Epithelial cell of esophagus (primary cell): ENCODE measurements around the gene MROH8.
A peak's percentile ranks its signal among the peaks of the same experiment; 100 is the strongest.

Experiments
- DNase-seq: peaks from one replicate; pipeline ENCODE4 v3.0.0; 2010; ENCODE audit warnings: low read depth
- H3K4me3 ChIP-seq: 2 replicates; pipeline ENCODE4 v1.5.1; 2011; ENCODE audit warnings: mild to moderate bottlenecking, low read length, control low read depth
- CTCF ChIP-seq: IDR thresholded peaks from 2 replicates; pipeline ENCODE4 v1.5.1; 2011; ENCODE audit warnings: low read depth, mild to moderate bottlenecking, low read length, control low read depth, inconsistent platforms; ENCODE audit not compliant: insufficient read depth; ENCODE audit errors: missing control alignments

MROH8 gene

GRCh38 chr20:37192137-37192854 lies 12.9 kb upstream of the MROH8 start:
- H3K4me3 ChIP-seq: no peak overlapping the region
- peak; percentile 96 for TF ChIP-seq CTCF
- DNase-seq: peak; percentile 79

DNA sequence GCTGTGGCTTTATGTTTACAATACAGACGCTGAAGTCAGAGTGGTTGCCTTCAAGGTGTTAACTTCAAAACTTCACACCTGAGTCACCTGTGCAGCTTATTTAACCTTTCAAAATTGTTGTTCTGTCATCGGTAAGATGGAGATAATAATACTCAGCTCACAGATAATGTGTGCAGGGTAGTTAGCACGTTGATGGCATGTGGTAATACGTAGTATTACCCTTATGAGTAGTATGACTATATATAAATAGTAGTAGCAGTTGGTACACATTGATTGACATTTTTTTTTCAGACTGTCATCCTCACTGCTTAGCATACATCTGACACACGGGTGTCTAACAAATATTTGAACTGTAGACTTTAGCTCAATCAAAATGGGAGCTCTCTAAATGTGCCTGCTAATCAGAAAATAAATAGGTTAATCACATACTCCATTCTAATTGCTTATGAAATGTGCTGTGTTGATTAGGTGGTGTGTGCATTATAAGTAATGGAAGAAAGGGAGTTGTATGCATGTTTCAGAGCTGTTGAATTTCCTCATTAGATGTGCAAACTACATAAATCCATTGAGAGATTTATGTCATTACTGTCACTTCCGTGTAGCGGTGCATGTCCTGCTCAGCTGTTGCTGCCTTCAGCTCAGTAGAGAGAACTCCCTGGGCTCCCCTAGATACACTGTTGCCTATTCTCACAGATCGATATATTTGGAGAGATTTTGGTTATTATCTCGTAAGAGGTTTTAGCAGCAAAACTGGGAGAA lies 11.2 kb upstream of the MROH8 start:
- DNase-seq: no peak
- no peak for TF ChIP-seq CTCF
- H3K4me3 ChIP-seq: no peak overlapping the region

- no peak for TF ChIP-seq CTCF
- H3K4me3 ChIP-seq: no peak overlapping the region
- DNase-seq: no peak
These were observed 10.2 kb upstream of the MROH8 start for GRCh38 chr20:37189416-37190016.

- no peak overlapping the region for H3K4me3 ChIP-seq
- no peak for TF ChIP-seq CTCF
- no peak for DNase-seq
These were observed 9.4 kb upstream of the MROH8 start for GRCh38 chr20:37188787-37189186.

DNA sequence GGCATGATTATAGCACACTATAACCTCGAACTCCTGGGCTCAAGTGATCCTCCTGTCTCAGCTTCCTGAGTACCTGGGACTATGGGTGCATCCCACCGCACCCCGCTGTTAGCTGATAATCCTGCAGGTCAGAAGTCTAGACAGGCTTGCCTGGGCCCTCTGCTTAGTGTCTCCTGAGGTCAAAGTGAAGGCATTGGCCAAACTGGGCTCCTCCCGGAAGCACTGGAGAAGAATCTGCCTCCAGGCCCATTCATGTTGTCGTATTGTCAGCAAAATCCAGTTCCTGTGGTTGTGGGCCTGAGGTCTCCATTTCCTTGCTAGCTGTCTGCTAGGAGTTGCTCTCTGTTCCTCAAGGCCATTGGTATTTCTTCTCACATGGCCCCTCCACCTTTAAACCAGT lies 6.3 kb upstream of the MROH8 start:
- no peak for TF ChIP-seq CTCF
- DNase-seq: no peak
- H3K4me3 ChIP-seq: no peak overlapping the region

DNA sequence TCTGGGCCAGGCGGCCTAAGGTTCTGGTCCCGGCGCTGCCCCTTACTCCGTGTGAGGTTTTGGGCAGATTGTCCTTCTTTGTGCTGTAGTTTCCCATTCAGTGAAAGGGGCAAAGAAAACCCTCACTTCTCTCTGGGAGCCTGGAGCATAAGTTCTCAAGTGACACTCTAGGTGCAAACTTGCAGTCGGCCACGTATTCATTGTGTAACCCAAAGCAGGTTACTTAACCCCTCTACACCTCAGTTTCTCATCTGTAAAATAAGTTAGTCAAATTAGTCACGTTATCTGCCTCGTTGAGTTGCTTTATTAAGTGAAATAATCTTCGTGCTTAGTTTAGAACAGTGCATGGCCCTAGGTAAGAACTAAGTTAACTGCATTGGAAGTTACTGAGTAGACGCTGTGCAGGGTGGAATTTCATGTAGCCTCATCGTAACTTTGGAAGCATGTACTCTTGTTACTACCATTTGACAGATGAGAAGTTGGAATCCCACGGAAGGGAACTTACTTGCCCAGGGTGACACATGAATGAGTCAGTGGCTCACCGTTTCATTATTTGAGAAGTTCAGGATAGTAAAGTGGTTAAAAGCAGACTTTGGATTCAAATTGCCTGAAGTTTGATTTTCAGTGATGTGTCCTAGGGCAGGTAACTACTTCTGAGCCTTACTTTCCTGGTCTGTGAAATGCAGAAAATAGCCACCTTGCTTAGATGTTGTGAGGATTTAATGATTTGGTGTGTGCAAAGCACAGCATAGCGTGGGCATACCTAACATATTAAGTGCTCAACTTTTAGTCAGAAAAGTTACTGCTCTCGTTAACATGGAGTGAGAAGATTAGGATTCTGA lies 556 bp upstream of the MROH8 start:
- peak overlapping the region; percentile 80 for H3K4me3 ChIP-seq
- DNase-seq: peak; percentile 75
- no peak for TF ChIP-seq CTCF
